ENCODE measurements around the gene EFHD1. TPM values are rescaled to one million over a fixed set of nuclear protein-coding genes. Genes with fewer than 3 reads are reported as not detected.

The EFHD1 gene
- total RNA-seq, 1 experiment from 2014 or later = 73.5 TPM

DNA sequence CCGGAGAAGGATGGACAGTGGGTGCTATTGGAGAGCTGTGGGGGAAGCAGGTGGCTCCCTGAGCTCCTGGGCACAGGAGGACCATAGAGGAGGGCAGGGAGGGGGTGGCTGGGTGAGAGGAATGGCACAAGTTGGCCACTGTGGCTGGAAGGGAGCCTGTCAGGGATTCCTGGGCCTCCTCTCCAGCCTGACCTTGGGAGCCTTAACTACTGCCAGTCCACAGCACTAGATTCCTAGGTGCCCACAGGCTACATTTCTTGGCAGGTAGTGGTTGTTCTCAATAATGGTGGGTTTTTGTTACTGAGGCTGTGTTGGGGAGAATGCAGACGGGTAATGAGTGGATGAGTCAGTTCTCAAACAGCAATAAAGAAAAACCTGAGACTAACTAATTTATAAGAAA is 26.0 kb downstream of the EFHD1 start:
- no peaks in the 10 kb centered on the region for H3K27me3 ChIP-seq (ENCODE audit: control insufficient read depth, insufficient read depth, low read length)
- no peaks in the 10 kb centered on the region for H3K9me3 ChIP-seq (ENCODE audit: control insufficient read depth, insufficient read depth, low read depth, low read length)
- TF ChIP-seq SIN3A (IDR thresholded peaks at IDR 0.05; ENCODE audit: borderline replicate concordance, insufficient read depth, low read depth, low read length) = no peak
- TF ChIP-seq CTCF (IDR thresholded peaks at IDR 0.05) = no peak
- no peak for TF ChIP-seq REST (IDR thresholded peaks at IDR 0.05; ENCODE audit: insufficient read depth in 1 of 2, low read depth in 2 of 2, low read length in 1 of 2)
- TF ChIP-seq TCF7L2 (IDR thresholded peaks at IDR 0.05; ENCODE audit: low read depth, low read length) = no peak
- TF ChIP-seq POLR2AphosphoS5 (IDR thresholded peaks at IDR 0.05; ENCODE audit: low read depth, low read length) = no peak
- ChIA-PET CTCF (no interaction called here), POLR2A (interaction anchor here (0.6 to 0.7 kb wide), 2 partner anchors 21 to 35 kb away, joined by 3 to 5 read pairs; no protein-coding TSS in a partner anchor)
- ATAC-seq (peak; percentile 68), DNase-seq (ENCODE audit: low read depth, low spot score) (no peak)
- peaks cover 22% of the 10 kb centered on the region for H3K4me1 ChIP-seq (ENCODE audit: control insufficient read depth, insufficient read depth, low read length)
- no peaks in the 10 kb centered on the region for H3K36me3 ChIP-seq (ENCODE audit: control insufficient read depth, insufficient read depth, low read length)
- intact Hi-C loops (cut with micrococcal nuclease; ENCODE audit: unreplicated experiment) (no loop called here), in situ Hi-C loops (cut with HindIII; ENCODE audit: low pct_unique_long_range_greater_than_20kb, low sequenced_read_pairs) (no loop called here)
- BruUV-seq (replicated peaks) = TSS peak; percentile 51
- peak overlapping the region; percentile 46 for H3K27ac ChIP-seq (ENCODE audit: low read length)
- H3K4me3 ChIP-seq (ENCODE audit: low read depth in 2 of 2, low read length in 2 of 2) = no peak overlapping the region

GRCh38 chr2:232662486-232663260 is 29.3 kb downstream of the EFHD1 start:
- no peak for TF ChIP-seq SIN3A (IDR thresholded peaks at IDR 0.05; ENCODE audit: borderline replicate concordance, insufficient read depth, low read depth, low read length)
- no peak for TF ChIP-seq REST (IDR thresholded peaks at IDR 0.05; ENCODE audit: insufficient read depth in 1 of 2, low read depth in 2 of 2, low read length in 1 of 2)
- no peak for TF ChIP-seq POLR2AphosphoS5 (IDR thresholded peaks at IDR 0.05; ENCODE audit: low read depth, low read length)
- TF ChIP-seq TCF7L2 (IDR thresholded peaks at IDR 0.05; ENCODE audit: low read depth, low read length) = no peak
- Histone ChIP-seq H3K27me3 (ENCODE audit: control insufficient read depth, insufficient read depth, low read length) (no peaks in the 10 kb centered on the region), H3K9me3 (ENCODE audit: control insufficient read depth, insufficient read depth, low read depth, low read length) (no peaks in the 10 kb centered on the region), H3K4me1 (ENCODE audit: control insufficient read depth, insufficient read depth, low read length) (peaks cover 20% of the 10 kb centered on the region), H3K27ac (ENCODE audit: low read length) (no peak overlapping the region; the same call in 1 of the 2 replicates), H3K4me3 (ENCODE audit: low read depth in 2 of 2, low read length in 2 of 2) (no peak overlapping the region), H3K36me3 (ENCODE audit: control insufficient read depth, insufficient read depth, low read length) (no peaks in the 10 kb centered on the region)
- ATAC-seq (no peak), DNase-seq (ENCODE audit: low read depth, low spot score) (no peak)
- BruUV-seq (replicated peaks) = no TSS peak
- intact Hi-C loops (cut with micrococcal nuclease; ENCODE audit: unreplicated experiment) (no loop called here), in situ Hi-C loops (cut with HindIII; ENCODE audit: low pct_unique_long_range_greater_than_20kb, low sequenced_read_pairs) (no loop called here)
- ChIA-PET CTCF (interaction anchor here (0.6 to 1.2 kb wide), 3 partner anchors 38 to 57 kb away, joined by 3 to 8 read pairs (median 3); no protein-coding TSS in a partner anchor), POLR2A (no interaction called here)

Measured in Panc1 (cell line).